IPS DF 19.7 (cell line): ENCODE data around the gene IL26.

Experiments
- DNase-seq: peaks from one replicate; pipeline ENCODE4 v3.0.0-alpha.2; 2013; ENCODE audit warnings: low read depth, low spot score

Gene IL26

GRCh38 chr12:68156636-68157035, 69.0 kb downstream of the IL26 start:
- no peak for DNase-seq

GRCh38 chr12:68154779-68155178, 70.8 kb downstream of the IL26 start:
- no peak for DNase-seq
